ENCODE data around the gene CENPS. TPM values are rescaled to one million over a fixed set of nuclear protein-coding genes. Genes with fewer than 3 reads are reported as not detected.

The CENPS gene
- total and polyA plus RNA-seq, 2 of the 8 experiments (the other 6 are each of a cell fraction or from before 2014, with no cell fraction given): 7.8 to 20.3 TPM

DNA sequence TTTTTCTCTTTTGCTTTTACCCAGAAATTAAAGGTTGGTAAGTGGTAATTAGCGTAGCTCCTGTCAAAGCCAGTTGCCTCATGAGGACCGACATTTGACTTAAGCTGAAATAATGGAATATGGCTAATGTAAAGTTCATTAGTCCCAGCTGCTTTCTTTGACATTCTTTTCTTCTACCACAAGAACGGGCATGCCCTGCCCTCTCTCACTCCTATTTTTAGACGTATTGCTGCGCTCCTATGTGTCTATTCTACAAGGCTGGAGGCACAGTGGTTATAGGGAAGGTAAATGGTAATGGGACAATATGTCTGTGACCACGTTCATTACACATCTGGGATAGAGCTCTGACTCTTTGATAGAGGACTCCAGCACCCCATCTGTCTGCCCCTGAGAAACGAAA is 26.4 kb downstream of the CENPS start:
- H3K79me2 ChIP-seq (ENCODE audit: control insufficient read depth in 1 of 2, insufficient read depth in 2 of 2, low read length in 2 of 2): no peaks in the 10 kb centered on the region
- H3K4me1 ChIP-seq (replicated peaks in 1 of 4; ENCODE audit: control insufficient read depth in 3 of 4, insufficient read depth in 4 of 4, low read length in 3 of 4): peaks cover 0 to under 1% (median 0%) of the 10 kb centered on the region in 4 experiments; a peak in 1 of 7 replicates
- peaks cover 0 to 4% of the 10 kb centered on the region in 2 experiments for H4K20me1 ChIP-seq (replicated peaks in 1 of 2; ENCODE audit: control insufficient read depth in 1 of 2, insufficient read depth in 2 of 2, low read length in 2 of 2)
- no peak overlapping the region for H4K5ac ChIP-seq (ENCODE audit: insufficient read length, low read depth, low read length)
- no peak overlapping the region for H2BK12ac ChIP-seq (ENCODE audit: low read depth, low read length)
- no peak overlapping the region for H3K56ac ChIP-seq (replicated peaks; ENCODE audit: insufficient read length, low read depth, low read length)
- no peaks in the 10 kb centered on the region for H3K79me1 ChIP-seq (ENCODE audit: low read depth, low read length)
- H3K18ac ChIP-seq (ENCODE audit: extremely low read depth, low read length): no peak overlapping the region
- CTCF ChIA-PET (ENCODE audit: partially characterized antibody): interaction anchor here (0.5 to 7.4 kb wide), 15 partner anchors 11 to 487 kb away, joined by 3 to 43 read pairs (median 4); partner anchors contain the start of gene CENPS
- H3K27ac ChIP-seq (ENCODE audit: low read depth, low read length): no peak overlapping the region; the same call in 1 of the 2 replicates
- H3K23ac ChIP-seq (ENCODE audit: insufficient read length): no peak overlapping the region
- no peaks in the 10 kb centered on the region for H3K27me3 ChIP-seq (replicated peaks in 1 of 4; ENCODE audit: control insufficient read depth in 3 of 4, extremely low read depth in 1 of 4, insufficient read depth in 3 of 4, low read length in 3 of 4)
- POLR2A ChIA-PET (ENCODE audit: partially characterized antibody): interaction anchor here (0.9 to 7.9 kb wide), 12 partner anchors 10 to 58 kb away, joined by 3 to 67 read pairs (median 8); partner anchors contain the start of genes CENPS, DFFA, PEX14 and PGD
- no peak overlapping the region for H2BK120ac ChIP-seq (replicated peaks; ENCODE audit: low read depth, low read length)
- no peak overlapping the region for H3K4ac ChIP-seq (replicated peaks; ENCODE audit: insufficient read length, low read depth, low read length)
- no peak for TF ChIP-seq BACH1 (IDR thresholded peaks at IDR 0.05; ENCODE audit: low read length)
- no peak for TF ChIP-seq TEAD4 (IDR thresholded peaks at IDR 0.05; ENCODE audit: low read depth, low read length)
- no peak for TF ChIP-seq HDAC6 (IDR thresholded peaks at IDR 0.05; ENCODE audit: low read depth, low read length)
- no peak for TF ChIP-seq NRF1 (IDR thresholded peaks at IDR 0.05; ENCODE audit: low read depth, low read length)
- no peak for TF ChIP-seq SIX5 (IDR thresholded peaks at IDR 0.05; ENCODE audit: low read depth, low read length)
- no peak for TF ChIP-seq POLR2A (IDR thresholded peaks at IDR 0.05; ENCODE audit: control extremely low read depth in 1 of 2, low read depth in 2 of 2, low read length in 2 of 2)
- TF ChIP-seq CEBPB (IDR thresholded peaks at IDR 0.05; ENCODE audit: low read depth, low read length): no peak
- TF ChIP-seq, protein P1, sequence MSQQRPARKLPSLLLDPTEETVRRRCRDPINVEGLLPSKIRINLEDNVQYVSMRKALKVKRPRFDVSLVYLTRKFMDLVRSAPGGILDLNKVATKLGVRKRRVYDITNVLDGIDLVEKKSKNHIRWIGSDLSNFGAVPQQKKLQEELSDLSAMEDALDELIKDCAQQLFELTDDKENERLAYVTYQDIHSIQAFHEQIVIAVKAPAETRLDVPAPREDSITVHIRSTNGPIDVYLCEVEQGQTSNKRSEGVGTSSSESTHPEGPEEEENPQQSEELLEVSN (IDR thresholded peaks at IDR 0.05): no peak
- TF ChIP-seq JUND (IDR thresholded peaks at IDR 0.05; ENCODE audit: low read length): no peak
- TF ChIP-seq CTCF (IDR thresholded peaks at IDR 0.05; ENCODE audit: control extremely low read depth in 1 of 3, insufficient read depth in 1 of 3, low read depth in 1 of 3, low read length in 3 of 3): no peak
- no peak for TF ChIP-seq SIRT6 (IDR thresholded peaks at IDR 0.05; ENCODE audit: low read length)
- TF ChIP-seq POU5F1 (IDR thresholded peaks at IDR 0.05; ENCODE audit: low read depth, low read length): no peak
- H3K4me2 ChIP-seq (ENCODE audit: insufficient read depth in 1 of 2, low read depth in 2 of 2, low read length in 2 of 2): no peak overlapping the region
- no peaks in the 10 kb centered on the region for H3K23me2 ChIP-seq (ENCODE audit: low read depth, low read length)
- WGBS, 2 experiments (ENCODE audit: extremely low coverage in 1 of 2, insufficient coverage in 1 of 2, insufficient read length in 1 of 2, insufficient replicate concordance in 2 of 2, low coverage in 1 of 2, low lambda C conversion rate in 2 of 2, missing lambda C conversion rate in 1 of 2): 94% methylated on average over 7 of the region's 7 CpGs; no CpG with 5 or more reads in 1 of the 2 experiments
- H4K91ac ChIP-seq (replicated peaks; ENCODE audit: insufficient read length, low read length): no peak overlapping the region
- H3K36me3 ChIP-seq (ENCODE audit: control insufficient read depth in 2 of 4, insufficient read depth in 4 of 4, low read length in 3 of 4): peaks cover 6 to 36% (median 12%) of the 10 kb centered on the region in 4 experiments; a peak in 7 of 8 replicates
- H2AFZ ChIP-seq (ENCODE audit: low read length): no peak overlapping the region
- no peak overlapping the region for H3K4me3 ChIP-seq (ENCODE audit: extremely low read depth in 1 of 4, insufficient read depth in 2 of 4, low read depth in 3 of 4, low read length in 4 of 4)
- H2AK5ac ChIP-seq (ENCODE audit: low read depth, low read length): no peak overlapping the region
- no peak for DNase-seq (ENCODE audit: low read depth in 1 of 2, low spot score in 2 of 2)
- no peak overlapping the region for H4K8ac ChIP-seq (ENCODE audit: extremely low read depth, insufficient read depth, low read length)
- no peak overlapping the region for H2BK15ac ChIP-seq (ENCODE audit: low read length)
- H3K9me3 ChIP-seq (ENCODE audit: insufficient read depth in 2 of 2, low read depth in 1 of 2, low read length in 1 of 2): no peaks in the 10 kb centered on the region
- no peak overlapping the region for H3K9ac ChIP-seq (replicated peaks in 1 of 4; ENCODE audit: extremely low read depth in 1 of 4, low read depth in 3 of 4, low read length in 3 of 4)
- H2BK20ac ChIP-seq (ENCODE audit: low read length): no peak overlapping the region
- no peak for FAIRE-seq
- no peak overlapping the region for H3K14ac ChIP-seq (ENCODE audit: insufficient read length)
- H2BK5ac ChIP-seq (ENCODE audit: low read depth, low read length): no peak overlapping the region

Measured in H1 (cell line).